Mammary epithelial cell (primary cell): ENCODE data around the gene CPD.

Experiments used
- EZH2 ChIP-seq: IDR thresholded peaks from 2 replicates; pipeline ENCODE4 v1.6.1; 2012; ENCODE audit warnings: low read length, inconsistent platforms, borderline replicate concordance
- TF ChIP-seq, protein P1 (sequence below), 2 donors: IDR thresholded peaks in 1 of 2; conservative IDR thresholded peaks in 1 of 2; 2 replicates each; pipeline ENCODE4 v1.5.1; 2011 to 2012; ENCODE audit warnings: inconsistent platforms in 2 of 2, low read length in 2 of 2, mild to moderate bottlenecking in 2 of 2, control low read depth in 1 of 2, low read depth in 1 of 2; ENCODE audit not compliant: insufficient read depth in 1 of 2; ENCODE audit errors: extremely low read depth in 1 of 2

DNA sequence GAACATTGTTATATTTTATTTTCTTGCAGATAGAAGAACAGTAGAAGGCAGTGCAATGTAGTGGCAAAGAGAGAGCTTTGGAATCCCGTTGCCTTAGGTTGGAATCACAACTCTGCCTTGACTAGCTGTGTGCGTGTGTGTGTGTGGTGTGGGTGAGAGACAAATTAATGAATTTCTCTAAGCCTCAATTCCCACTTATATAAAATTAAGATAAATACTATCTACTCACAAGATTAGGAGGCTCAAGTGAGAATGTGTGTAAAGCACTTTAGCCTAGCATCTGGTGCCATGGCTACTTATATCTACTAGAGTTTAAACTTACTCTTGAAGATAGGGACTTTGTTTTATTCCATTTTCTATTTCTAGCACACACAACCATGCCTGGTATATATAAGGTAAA, 12.8 kb downstream of the CPD start:
- TF ChIP-seq, protein P1, sequence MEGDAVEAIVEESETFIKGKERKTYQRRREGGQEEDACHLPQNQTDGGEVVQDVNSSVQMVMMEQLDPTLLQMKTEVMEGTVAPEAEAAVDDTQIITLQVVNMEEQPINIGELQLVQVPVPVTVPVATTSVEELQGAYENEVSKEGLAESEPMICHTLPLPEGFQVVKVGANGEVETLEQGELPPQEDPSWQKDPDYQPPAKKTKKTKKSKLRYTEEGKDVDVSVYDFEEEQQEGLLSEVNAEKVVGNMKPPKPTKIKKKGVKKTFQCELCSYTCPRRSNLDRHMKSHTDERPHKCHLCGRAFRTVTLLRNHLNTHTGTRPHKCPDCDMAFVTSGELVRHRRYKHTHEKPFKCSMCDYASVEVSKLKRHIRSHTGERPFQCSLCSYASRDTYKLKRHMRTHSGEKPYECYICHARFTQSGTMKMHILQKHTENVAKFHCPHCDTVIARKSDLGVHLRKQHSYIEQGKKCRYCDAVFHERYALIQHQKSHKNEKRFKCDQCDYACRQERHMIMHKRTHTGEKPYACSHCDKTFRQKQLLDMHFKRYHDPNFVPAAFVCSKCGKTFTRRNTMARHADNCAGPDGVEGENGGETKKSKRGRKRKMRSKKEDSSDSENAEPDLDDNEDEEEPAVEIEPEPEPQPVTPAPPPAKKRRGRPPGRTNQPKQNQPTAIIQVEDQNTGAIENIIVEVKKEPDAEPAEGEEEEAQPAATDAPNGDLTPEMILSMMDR (conservative IDR thresholded peaks at IDR 0.05 in 1 of 2, IDR thresholded peaks at IDR 0.05 in 1 of 2; ENCODE audit: extremely low read depth in 1 of 2, insufficient read depth in 1 of 2, low read depth in 1 of 2, low read length in 2 of 2) = no peak
- TF ChIP-seq EZH2 = no peak
